Measurements from ENCODE around the gene LGALS7B. TPM values are rescaled to one million over a fixed set of nuclear protein-coding genes. Genes with fewer than 3 reads are reported as not detected.
"Not testable (repeated sequence)": the region's sequence is repeated elsewhere in the genome, so short reads cannot be mapped to it uniquely, and the experiment has no call there.

LGALS7B gene
- total and polyA plus RNA-seq, 4 experiments from 2014 or later, result not detected

GRCh38 chr19:38778733-38779132 is 10.3 kb upstream of the LGALS7B start:
- H3K27me3 ChIP-seq (ENCODE audit: insufficient read depth, low read length), result no peaks in the 10 kb centered on the region
- H3K4me3 ChIP-seq (ENCODE audit: low read length in 2 of 2), result no peak overlapping the region
- no peak overlapping the region for H3K27ac ChIP-seq (ENCODE audit: low read depth, low read length)
- CTCF ChIA-PET (ENCODE audit: partially characterized antibody), result no interaction called here
- peaks cover 0 to 2% of the 10 kb centered on the region in 2 donors for H3K27me3 Mint-ChIP-seq
- intact Hi-C loops (cut with micrococcal nuclease), result no loop called here
- no peaks in the 10 kb centered on the region for H3K36me3 ChIP-seq (ENCODE audit: insufficient read depth, low read length)
- DNase-seq, result no peak
- no peaks in the 10 kb centered on the region for H3K4me1 ChIP-seq (ENCODE audit: insufficient read depth, low read length)
- peak overlapping the region in 1 of 7 donors; percentile 25 for H3K27ac Mint-ChIP-seq
- POLR2A ChIA-PET (ENCODE audit: partially characterized antibody), result interaction anchor here (1.0 kb wide), 1 partner anchor 99 kb away, joined by 3 read pairs; the partner anchor contains the start of gene RINL
- H3K4me1 Mint-ChIP-seq, result no peaks in the 10 kb centered on the region
- H3K4me3 Mint-ChIP-seq, result no peak overlapping the region
- peaks cover 0 to 2% (median 0%) of the 10 kb centered on the region in 8 donors for H3K9me3 Mint-ChIP-seq
- H3K9me3 ChIP-seq (ENCODE audit: control insufficient read depth in 1 of 2, low read length in 2 of 2), result no peaks in the 10 kb centered on the region
- no peaks in the 10 kb centered on the region for H3K36me3 Mint-ChIP-seq

- H3K36me3 ChIP-seq (ENCODE audit: insufficient read depth, low read length), result no peaks in the 10 kb centered on the region
- H3K4me3 ChIP-seq (ENCODE audit: low read length in 2 of 2), result no peak overlapping the region
- no peaks in the 10 kb centered on the region for H3K4me1 Mint-ChIP-seq
- ChIA-PET CTCF (ENCODE audit: partially characterized antibody) (no interaction called here), POLR2A (ENCODE audit: partially characterized antibody) (no interaction called here)
- no peak overlapping the region for H3K27ac Mint-ChIP-seq
- no peaks in the 10 kb centered on the region for H3K4me1 ChIP-seq (ENCODE audit: insufficient read depth, low read length)
- H3K9me3 Mint-ChIP-seq, result peaks cover 0 to 2% (median 0%) of the 10 kb centered on the region in 8 donors
- H3K27me3 Mint-ChIP-seq, result peaks cover 0 to 2% of the 10 kb centered on the region in 2 donors
- H3K27me3 ChIP-seq (ENCODE audit: insufficient read depth, low read length), result no peaks in the 10 kb centered on the region
- no peak for DNase-seq
- H3K27ac ChIP-seq (ENCODE audit: low read depth, low read length), result no peak overlapping the region
- no peak overlapping the region for H3K4me3 Mint-ChIP-seq
- H3K36me3 Mint-ChIP-seq, result no peaks in the 10 kb centered on the region
- H3K9me3 ChIP-seq (ENCODE audit: control insufficient read depth in 1 of 2, low read length in 2 of 2), result no peaks in the 10 kb centered on the region
- intact Hi-C loops (cut with micrococcal nuclease), result no loop called here
Observed at GRCh38 chr19:38780443-38780842, 8.6 kb upstream of the LGALS7B start.

GRCh38 chr19:38781058-38781457 is 7.9 kb upstream of the LGALS7B start:
- H3K27ac ChIP-seq (ENCODE audit: low read depth, low read length), result no peak overlapping the region
- CTCF ChIA-PET (ENCODE audit: partially characterized antibody), result no interaction called here
- no peak overlapping the region for H3K4me3 ChIP-seq (ENCODE audit: low read length in 2 of 2)
- no peaks in the 10 kb centered on the region for H3K36me3 Mint-ChIP-seq
- H3K4me1 ChIP-seq (ENCODE audit: insufficient read depth, low read length), result no peaks in the 10 kb centered on the region
- H3K4me1 Mint-ChIP-seq, result no peaks in the 10 kb centered on the region
- H3K27me3 Mint-ChIP-seq, result peaks cover 0 to 2% of the 10 kb centered on the region in 2 donors
- H3K4me3 Mint-ChIP-seq, result no peak overlapping the region
- DNase-seq, result no peak
- intact Hi-C loops (cut with micrococcal nuclease), result no loop called here
- H3K27ac Mint-ChIP-seq, result no peak overlapping the region
- H3K27me3 ChIP-seq (ENCODE audit: insufficient read depth, low read length), result no peaks in the 10 kb centered on the region
- POLR2A ChIA-PET (ENCODE audit: partially characterized antibody), result no interaction called here
- H3K36me3 ChIP-seq (ENCODE audit: insufficient read depth, low read length), result no peaks in the 10 kb centered on the region
- H3K9me3 ChIP-seq (ENCODE audit: control insufficient read depth in 1 of 2, low read length in 2 of 2), result no peaks in the 10 kb centered on the region
- peaks cover 0 to 2% (median 0%) of the 10 kb centered on the region in 8 donors for H3K9me3 Mint-ChIP-seq

GRCh38 chr19:38782212-38782611 is 6.8 kb upstream of the LGALS7B start:
- H3K27ac ChIP-seq (ENCODE audit: low read depth, low read length); DNase-seq: not testable (repeated sequence)
- CTCF ChIA-PET (ENCODE audit: partially characterized antibody), result interaction anchor here (2.1 kb wide), 1 partner anchor 105 kb away, joined by 4 read pairs; no protein-coding TSS in a partner anchor

GRCh38 chr19:38784224-38784623 is 4.8 kb upstream of the LGALS7B start:
- intact Hi-C loops (cut with micrococcal nuclease), result no loop called here
- ChIA-PET POLR2A (ENCODE audit: partially characterized antibody) (no interaction called here), CTCF (ENCODE audit: partially characterized antibody) (interaction anchor here (2.1 kb wide), 2 partner anchors 15 to 103 kb away, joined by 4 to 8 read pairs; no protein-coding TSS in a partner anchor)
- Mint-ChIP-seq H3K9me3 (no peaks in the 10 kb centered on the region), H3K36me3 (no peaks in the 10 kb centered on the region), H3K4me3 (no peak overlapping the region), H3K27ac (no peak overlapping the region), H3K4me1 (peaks cover 0 to 2% (median 0%) of the 10 kb centered on the region in 4 donors), H3K27me3 (peaks cover 0 to 2% of the 10 kb centered on the region in 2 donors)
- H3K27me3 ChIP-seq (ENCODE audit: insufficient read depth, low read length), result no peaks in the 10 kb centered on the region
- no peak for DNase-seq
- no peaks in the 10 kb centered on the region for H3K4me1 ChIP-seq (ENCODE audit: insufficient read depth, low read length)
- H3K27ac ChIP-seq (ENCODE audit: low read depth, low read length), result no peak overlapping the region
- H3K36me3 ChIP-seq (ENCODE audit: insufficient read depth, low read length), result no peaks in the 10 kb centered on the region
- no peaks in the 10 kb centered on the region for H3K9me3 ChIP-seq (ENCODE audit: control insufficient read depth in 1 of 2, low read length in 2 of 2)
- no peak overlapping the region for H3K4me3 ChIP-seq (ENCODE audit: low read length in 2 of 2)

More at GRCh38 chr19:38782212-38782611, 6.8 kb upstream of the LGALS7B start:
- POLR2A ChIA-PET (ENCODE audit: partially characterized antibody); H3K36me3 ChIP-seq (ENCODE audit: insufficient read depth, low read length); H3K4me3 Mint-ChIP-seq; H3K4me1 ChIP-seq (ENCODE audit: insufficient read depth, low read length); H3K9me3 ChIP-seq (ENCODE audit: control insufficient read depth in 1 of 2, low read length in 2 of 2); intact Hi-C loops (cut with micrococcal nuclease); H3K27ac Mint-ChIP-seq; H3K27me3 ChIP-seq (ENCODE audit: insufficient read depth, low read length); H3K9me3 Mint-ChIP-seq; H3K4me1 Mint-ChIP-seq; H3K4me3 ChIP-seq (ENCODE audit: low read length in 2 of 2); H3K27me3 Mint-ChIP-seq; H3K36me3 Mint-ChIP-seq: not testable (repeated sequence)

GRCh38 chr19:38785187-38785699 is 3.8 kb upstream of the LGALS7B start:
- Mint-ChIP-seq H3K27me3 (peaks cover 0 to 2% of the 10 kb centered on the region in 2 donors), H3K4me3 (no peak overlapping the region), H3K27ac (peak overlapping the region in 1 of 7 donors; percentile 29), H3K9me3 (no peaks in the 10 kb centered on the region), H3K4me1 (peaks cover 0 to 2% (median 0%) of the 10 kb centered on the region in 4 donors), H3K36me3 (no peaks in the 10 kb centered on the region)
- Histone ChIP-seq H3K4me1 (ENCODE audit: insufficient read depth, low read length) (no peaks in the 10 kb centered on the region), H3K4me3 (ENCODE audit: low read length in 2 of 2) (no peak overlapping the region), H3K36me3 (ENCODE audit: insufficient read depth, low read length) (no peaks in the 10 kb centered on the region), H3K9me3 (ENCODE audit: control insufficient read depth in 1 of 2, low read length in 2 of 2) (no peaks in the 10 kb centered on the region), H3K27me3 (ENCODE audit: insufficient read depth, low read length) (no peaks in the 10 kb centered on the region), H3K27ac (ENCODE audit: low read depth, low read length) (no peak overlapping the region)
- intact Hi-C loops (cut with micrococcal nuclease), result no loop called here
- DNase-seq, result no peak
- ChIA-PET POLR2A (ENCODE audit: partially characterized antibody) (no interaction called here), CTCF (ENCODE audit: partially characterized antibody) (interaction anchor here (1.0 to 2.6 kb wide), 2 partner anchors 16 to 103 kb away, joined by 3 to 10 read pairs; no protein-coding TSS in a partner anchor)

GRCh38 chr19:38786061-38786460 is 2.9 kb upstream of the LGALS7B start:
- H3K9me3 Mint-ChIP-seq; H3K27ac Mint-ChIP-seq; H3K27me3 ChIP-seq (ENCODE audit: insufficient read depth, low read length); intact Hi-C loops (cut with micrococcal nuclease); H3K4me3 Mint-ChIP-seq; H3K27ac ChIP-seq (ENCODE audit: low read depth, low read length); H3K4me3 ChIP-seq (ENCODE audit: low read length in 2 of 2); POLR2A ChIA-PET (ENCODE audit: partially characterized antibody); H3K9me3 ChIP-seq (ENCODE audit: control insufficient read depth in 1 of 2, low read length in 2 of 2); H3K36me3 ChIP-seq (ENCODE audit: insufficient read depth, low read length); H3K4me1 Mint-ChIP-seq; H3K36me3 Mint-ChIP-seq; DNase-seq; H3K4me1 ChIP-seq (ENCODE audit: insufficient read depth, low read length); H3K27me3 Mint-ChIP-seq: not testable (repeated sequence)
- CTCF ChIA-PET (ENCODE audit: partially characterized antibody), result interaction anchor here (2.6 kb wide), 1 partner anchor 17 kb away, joined by 10 read pairs; no protein-coding TSS in a partner anchor

All from CD4-positive, alpha-beta memory T cell (primary cell).